ENCODE data around the gene CRABP1. TPM values are rescaled to one million over a fixed set of nuclear protein-coding genes. Genes with fewer than 3 reads are reported as not detected.

The CRABP1 gene
- total RNA-seq, 2 experiments from 2014 or later = 0.36 TPM; not detected in 1

DNA sequence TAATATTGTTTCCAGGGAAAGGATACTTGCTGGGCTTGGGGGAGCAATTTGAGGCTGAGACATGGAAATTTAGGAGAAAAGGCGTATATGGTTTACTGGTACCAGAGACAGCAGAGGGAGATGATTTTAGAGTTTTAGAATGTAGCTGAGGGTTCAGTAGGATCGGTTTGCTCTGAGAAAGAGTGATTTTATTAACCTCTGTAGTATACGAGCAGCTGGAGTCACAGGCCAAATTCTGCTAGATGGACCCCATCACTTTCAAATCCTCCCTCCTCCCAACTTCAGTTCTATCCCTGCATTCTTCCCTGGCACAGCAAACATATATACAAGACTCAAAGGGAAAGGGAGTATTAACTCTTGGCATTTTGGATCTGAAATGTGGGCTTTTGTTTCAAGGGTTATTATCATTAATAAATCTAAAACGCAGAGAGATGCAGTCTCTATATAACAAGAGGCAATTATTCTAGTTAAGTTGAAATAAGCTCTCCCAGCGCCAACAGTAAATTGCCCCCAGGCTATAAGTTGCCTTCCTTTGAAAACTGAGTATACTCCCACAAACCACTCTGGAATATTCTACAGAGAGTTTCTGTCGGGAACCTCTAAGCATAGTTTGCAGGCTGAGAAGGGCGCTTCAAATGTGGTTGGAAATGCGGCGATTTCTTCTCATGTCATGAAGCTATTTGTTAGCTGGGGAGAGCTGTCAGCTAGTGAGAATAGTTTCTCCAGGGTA is 5.4 kb downstream of the CRABP1 start:
- Mint-ChIP-seq H3K9me3 (no peaks in the 10 kb centered on the region), H3K27me3 (peaks cover 21% of the 10 kb centered on the region)
- ATAC-seq = no peak

DNA sequence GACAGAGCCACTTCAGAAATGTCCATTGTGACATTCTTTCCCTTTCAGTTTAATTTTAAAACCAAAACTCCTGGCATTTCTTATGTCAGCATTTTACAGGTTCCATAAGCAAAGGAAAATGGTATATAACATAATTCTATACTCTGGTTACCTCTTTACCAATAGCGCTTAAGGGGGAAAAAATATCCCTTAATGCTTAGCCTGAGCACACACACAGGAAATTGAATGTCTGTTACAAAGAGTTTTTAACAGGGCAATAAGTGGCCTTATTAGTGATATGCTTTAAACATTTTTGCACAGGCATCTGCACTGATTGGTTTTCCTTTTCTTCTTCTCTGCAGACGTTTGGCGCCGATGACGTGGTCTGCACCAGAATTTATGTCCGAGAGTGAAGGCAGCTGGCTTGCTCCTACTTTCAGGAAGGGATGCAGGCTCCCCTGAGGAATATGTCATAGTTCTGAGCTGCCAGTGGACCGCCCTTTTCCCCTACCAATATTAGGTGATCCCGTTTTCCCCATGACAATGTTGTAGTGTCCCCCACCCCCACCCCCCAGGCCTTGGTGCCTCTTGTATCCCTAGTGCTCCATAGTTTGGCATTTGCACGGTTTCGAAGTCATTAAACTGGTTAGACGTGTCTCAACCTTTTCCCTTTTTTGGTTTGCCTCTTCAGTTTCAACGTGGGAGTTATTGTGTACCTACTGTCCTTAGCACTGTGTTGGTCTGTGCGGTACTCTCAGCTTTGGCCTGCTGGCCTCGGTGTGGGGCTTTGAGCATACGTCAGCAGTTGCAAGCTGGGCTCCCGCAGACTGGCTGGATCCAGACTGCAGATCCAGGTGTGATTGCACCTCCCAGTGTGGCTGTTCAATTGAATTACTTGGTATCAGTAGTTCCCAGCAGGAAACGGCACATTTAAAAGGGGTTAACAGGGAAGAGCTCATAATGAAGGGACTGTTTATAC is 7.7 kb downstream of the CRABP1 start:
- ATAC-seq = no peak
- H3K4me1 Mint-ChIP-seq (ENCODE audit: low read depth) = no peaks in the 10 kb centered on the region
- intact Hi-C loops (cut with micrococcal nuclease) = no loop called here

More for the DNA sequence above, 5.4 kb downstream of the CRABP1 start:
- Mint-ChIP-seq H3K27ac (no peak overlapping the region), H3K4me1 (ENCODE audit: low read depth) (no peaks in the 10 kb centered on the region), H3K36me3 (ENCODE audit: low read depth) (no peaks in the 10 kb centered on the region), H3K4me3 (no peak overlapping the region)
- CTCF ChIA-PET = interaction anchor here (1.5 kb wide), 1 partner anchor 77 kb away, joined by 3 read pairs; no protein-coding TSS in a partner anchor
- POLR2A ChIA-PET = no interaction called here
- intact Hi-C loops (cut with micrococcal nuclease) = no loop called here
- TF ChIP-seq, protein P1, sequence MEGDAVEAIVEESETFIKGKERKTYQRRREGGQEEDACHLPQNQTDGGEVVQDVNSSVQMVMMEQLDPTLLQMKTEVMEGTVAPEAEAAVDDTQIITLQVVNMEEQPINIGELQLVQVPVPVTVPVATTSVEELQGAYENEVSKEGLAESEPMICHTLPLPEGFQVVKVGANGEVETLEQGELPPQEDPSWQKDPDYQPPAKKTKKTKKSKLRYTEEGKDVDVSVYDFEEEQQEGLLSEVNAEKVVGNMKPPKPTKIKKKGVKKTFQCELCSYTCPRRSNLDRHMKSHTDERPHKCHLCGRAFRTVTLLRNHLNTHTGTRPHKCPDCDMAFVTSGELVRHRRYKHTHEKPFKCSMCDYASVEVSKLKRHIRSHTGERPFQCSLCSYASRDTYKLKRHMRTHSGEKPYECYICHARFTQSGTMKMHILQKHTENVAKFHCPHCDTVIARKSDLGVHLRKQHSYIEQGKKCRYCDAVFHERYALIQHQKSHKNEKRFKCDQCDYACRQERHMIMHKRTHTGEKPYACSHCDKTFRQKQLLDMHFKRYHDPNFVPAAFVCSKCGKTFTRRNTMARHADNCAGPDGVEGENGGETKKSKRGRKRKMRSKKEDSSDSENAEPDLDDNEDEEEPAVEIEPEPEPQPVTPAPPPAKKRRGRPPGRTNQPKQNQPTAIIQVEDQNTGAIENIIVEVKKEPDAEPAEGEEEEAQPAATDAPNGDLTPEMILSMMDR (IDR thresholded peaks at IDR 0.05) = no peak
- DNase-seq = no peak

DNA sequence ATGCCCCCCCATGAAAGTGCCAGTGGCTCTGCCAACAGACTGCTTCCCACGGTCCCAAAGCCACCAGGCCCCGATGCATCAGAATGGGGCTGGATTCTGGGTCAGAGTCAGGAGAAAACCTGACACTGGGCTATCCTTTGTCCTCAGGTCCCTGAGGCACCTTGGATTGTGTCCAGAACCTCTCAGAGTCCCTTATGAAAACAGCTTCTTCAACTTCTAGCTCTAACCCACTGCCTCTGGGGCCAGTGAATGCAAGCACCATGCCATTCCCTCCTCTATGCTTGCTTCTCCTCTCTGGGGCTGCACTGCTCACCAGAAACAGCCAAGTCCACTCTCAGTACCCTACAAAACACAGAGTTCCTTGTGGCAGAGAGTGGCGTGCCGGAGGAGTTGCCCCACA is 9.9 kb downstream of the CRABP1 start:
- DNase-seq (no peak), ATAC-seq (no peak)
- CTCF ChIA-PET = no interaction called here
- Mint-ChIP-seq H3K4me1 (ENCODE audit: low read depth) (no peaks in the 10 kb centered on the region), H3K36me3 (ENCODE audit: low read depth) (no peaks in the 10 kb centered on the region), H3K27ac (no peak overlapping the region), H3K4me3 (no peak overlapping the region), H3K27me3 (peaks cover 4% of the 10 kb centered on the region), H3K9me3 (no peaks in the 10 kb centered on the region)
- TF ChIP-seq, protein P1 (IDR thresholded peaks at IDR 0.05) = no peak
- intact Hi-C loops (cut with micrococcal nuclease) = no loop called here
- POLR2A ChIA-PET = no interaction called here

More for the DNA sequence above, 7.7 kb downstream of the CRABP1 start:
- ChIA-PET CTCF (interaction anchor here (1.2 kb wide), 1 partner anchor 14 kb away, joined by 3 read pairs; no protein-coding TSS in a partner anchor), POLR2A (interaction anchor here (0.7 to 1.3 kb wide), 2 partner anchors 10 to 30 kb away, joined by 3 to 4 read pairs; no protein-coding TSS in a partner anchor)
- Mint-ChIP-seq H3K4me3 (no peak overlapping the region), H3K36me3 (ENCODE audit: low read depth) (no peaks in the 10 kb centered on the region), H3K27me3 (peaks cover 6% of the 10 kb centered on the region), H3K9me3 (no peaks in the 10 kb centered on the region), H3K27ac (no peak overlapping the region)
- DNase-seq = no peak
- TF ChIP-seq, protein P1 (IDR thresholded peaks at IDR 0.05) = no peak

DNA sequence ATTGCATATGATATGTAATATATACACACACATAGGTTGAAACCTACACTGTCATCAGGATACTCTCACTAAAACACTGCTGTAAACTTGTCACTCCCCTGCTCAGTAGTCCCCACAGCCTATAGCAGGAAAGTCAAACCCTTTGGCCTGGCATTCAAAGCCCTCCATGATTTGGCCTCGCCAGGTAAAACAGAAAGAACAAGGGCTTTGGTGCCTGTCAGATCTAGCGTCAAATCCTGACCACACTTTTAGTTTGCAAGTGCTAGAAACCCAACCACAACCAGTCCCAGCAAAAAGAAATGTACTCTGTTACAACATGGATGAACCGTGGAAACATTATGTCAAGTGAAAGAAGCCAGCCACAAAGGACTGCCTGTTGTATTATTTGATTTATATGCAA is 11.4 kb downstream of the CRABP1 start:
- Mint-ChIP-seq H3K9me3 (no peaks in the 10 kb centered on the region), H3K36me3 (ENCODE audit: low read depth) (no peaks in the 10 kb centered on the region), H3K27ac (no peak overlapping the region), H3K27me3 (peaks cover 4% of the 10 kb centered on the region), H3K4me1 (ENCODE audit: low read depth) (no peaks in the 10 kb centered on the region), H3K4me3 (no peak overlapping the region)
- ChIA-PET POLR2A (no interaction called here), CTCF (no interaction called here)
- ATAC-seq (no peak), DNase-seq (no peak)
- intact Hi-C loops (cut with micrococcal nuclease) = no loop called here
- TF ChIP-seq, protein P1 (IDR thresholded peaks at IDR 0.05) = no peak
